ENCODE results near the gene TTC3.

Gene TTC3

GRCh38 chr21:37119421-37120218, 46.6 kb downstream of the TTC3 start:
- Histone ChIP-seq H2AFZ (no peak overlapping the region), H3K27ac (no peak overlapping the region), H3K9me3 (ENCODE audit: control insufficient read depth, low read length) (no peaks in the 10 kb centered on the region), H3K79me2 (no peaks in the 10 kb centered on the region), H3K27me3 (ENCODE audit: control insufficient read depth, insufficient read depth, low read length) (no peaks in the 10 kb centered on the region), H3K4me3 (ENCODE audit: low read depth, low read length) (no peak overlapping the region), H3K9ac (no peak overlapping the region), H3K36me3 (ENCODE audit: control insufficient read depth, insufficient read depth, low read length) (no peaks in the 10 kb centered on the region), H3K4me2 (ENCODE audit: low read length) (no peak overlapping the region), H3K4me1 (no peaks in the 10 kb centered on the region)
- TF ChIP-seq CTCF (IDR thresholded peaks at IDR 0.05), result no peak

- TF ChIP-seq CTCF (IDR thresholded peaks at IDR 0.05), result no peak
- H3K4me1 ChIP-seq, result no peaks in the 10 kb centered on the region
- no peak overlapping the region for H2AFZ ChIP-seq
- H3K79me2 ChIP-seq, result no peaks in the 10 kb centered on the region
- no peak overlapping the region for H3K9ac ChIP-seq
- no peak overlapping the region for H3K4me2 ChIP-seq (ENCODE audit: low read length)
- H3K27ac ChIP-seq, result no peak overlapping the region
- H3K36me3 ChIP-seq (ENCODE audit: control insufficient read depth, insufficient read depth, low read length), result no peaks in the 10 kb centered on the region
- no peaks in the 10 kb centered on the region for H3K9me3 ChIP-seq (ENCODE audit: control insufficient read depth, low read length)
- no peak overlapping the region for H3K4me3 ChIP-seq (ENCODE audit: low read depth, low read length)
- no peaks in the 10 kb centered on the region for H3K27me3 ChIP-seq (ENCODE audit: control insufficient read depth, insufficient read depth, low read length)
Observed at GRCh38 chr21:37128076-37128475, 55.0 kb downstream of the TTC3 start.

- Histone ChIP-seq H3K79me2 (no peaks in the 10 kb centered on the region), H3K4me3 (ENCODE audit: low read depth, low read length) (no peak overlapping the region), H3K27me3 (ENCODE audit: control insufficient read depth, insufficient read depth, low read length) (no peaks in the 10 kb centered on the region), H3K4me1 (no peaks in the 10 kb centered on the region), H3K9me3 (ENCODE audit: control insufficient read depth, low read length) (no peaks in the 10 kb centered on the region), H3K27ac (no peak overlapping the region), H3K36me3 (ENCODE audit: control insufficient read depth, insufficient read depth, low read length) (no peaks in the 10 kb centered on the region), H2AFZ (no peak overlapping the region), H3K9ac (no peak overlapping the region), H3K4me2 (ENCODE audit: low read length) (no peak overlapping the region)
- TF ChIP-seq CTCF (IDR thresholded peaks at IDR 0.05), result no peak
Observed at GRCh38 chr21:37130971-37131370, 57.9 kb downstream of the TTC3 start.

- H3K27ac ChIP-seq, result no peak overlapping the region
- no peaks in the 10 kb centered on the region for H3K27me3 ChIP-seq (ENCODE audit: control insufficient read depth, insufficient read depth, low read length)
- H3K9me3 ChIP-seq (ENCODE audit: control insufficient read depth, low read length), result no peaks in the 10 kb centered on the region
- H3K79me2 ChIP-seq, result no peaks in the 10 kb centered on the region
- H3K4me1 ChIP-seq, result no peaks in the 10 kb centered on the region
- no peak overlapping the region for H2AFZ ChIP-seq
- TF ChIP-seq CTCF (IDR thresholded peaks at IDR 0.05), result no peak
- no peak overlapping the region for H3K9ac ChIP-seq
- no peaks in the 10 kb centered on the region for H3K36me3 ChIP-seq (ENCODE audit: control insufficient read depth, insufficient read depth, low read length)
- H3K4me2 ChIP-seq (ENCODE audit: low read length), result no peak overlapping the region
- H3K4me3 ChIP-seq (ENCODE audit: low read depth, low read length), result no peak overlapping the region
Observed at GRCh38 chr21:37136261-37136660, 63.2 kb downstream of the TTC3 start.

- H3K4me3 ChIP-seq (ENCODE audit: low read depth, low read length), result no peak overlapping the region
- H3K27me3 ChIP-seq (ENCODE audit: control insufficient read depth, insufficient read depth, low read length), result no peaks in the 10 kb centered on the region
- H3K79me2 ChIP-seq, result no peaks in the 10 kb centered on the region
- no peak overlapping the region for H3K9ac ChIP-seq
- no peaks in the 10 kb centered on the region for H3K9me3 ChIP-seq (ENCODE audit: control insufficient read depth, low read length)
- no peaks in the 10 kb centered on the region for H3K36me3 ChIP-seq (ENCODE audit: control insufficient read depth, insufficient read depth, low read length)
- H3K27ac ChIP-seq, result no peak overlapping the region
- no peak overlapping the region for H3K4me2 ChIP-seq (ENCODE audit: low read length)
- no peak for TF ChIP-seq CTCF (IDR thresholded peaks at IDR 0.05)
- H3K4me1 ChIP-seq, result no peaks in the 10 kb centered on the region
- no peak overlapping the region for H2AFZ ChIP-seq
Observed at GRCh38 chr21:37136744-37137143, 63.7 kb downstream of the TTC3 start.
